Measurements from ENCODE around the gene KCNJ16.

KCNJ16 gene

DNA sequence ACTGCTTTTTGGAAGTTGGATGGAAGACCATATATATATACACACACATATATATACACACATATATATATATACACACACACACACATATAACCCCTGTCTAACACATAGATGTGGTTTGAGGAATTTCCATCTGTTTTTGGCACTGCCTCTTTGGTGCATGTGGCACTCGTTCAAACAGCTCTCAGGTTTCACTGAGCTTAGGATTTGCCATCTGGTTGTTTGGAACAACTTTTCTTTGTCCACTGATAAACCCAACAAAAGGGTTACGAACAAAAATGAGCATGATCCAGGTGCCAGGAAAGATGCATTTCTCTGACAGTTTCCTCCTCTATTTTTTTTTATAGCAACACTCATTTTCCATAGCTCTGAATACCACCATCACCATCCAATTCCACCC is 14.6 kb upstream of the KCNJ16 start:
- H2BK15ac ChIP-seq (ENCODE audit: low read length), result no peak overlapping the region
- no peaks in the 10 kb centered on the region for H3K79me1 ChIP-seq (ENCODE audit: low read depth, low read length)
- no peaks in the 10 kb centered on the region for H3K9me3 ChIP-seq (replicated peaks in 1 of 2; ENCODE audit: control insufficient read depth in 2 of 2, insufficient read depth in 1 of 2, low read depth in 1 of 2, low read length in 2 of 2)
- no peak overlapping the region for H2BK120ac ChIP-seq (ENCODE audit: low read depth, low read length)
- no peak overlapping the region for H2AFZ ChIP-seq (ENCODE audit: low read length)
- H4K8ac ChIP-seq (ENCODE audit: low read depth, low read length), result no peak overlapping the region
- H3K18ac ChIP-seq (ENCODE audit: low read length), result no peak overlapping the region
- DNase-seq (ENCODE audit: low spot score), result no peak
- no peaks in the 10 kb centered on the region for H3K4me1 ChIP-seq (ENCODE audit: control insufficient read depth in 2 of 2, insufficient read depth in 1 of 2, low read depth in 1 of 2, low read length in 2 of 2)
- H3K23ac ChIP-seq (ENCODE audit: low read depth, low read length, poor library complexity), result no peak overlapping the region
- H3K27me3 ChIP-seq (ENCODE audit: control insufficient read depth in 3 of 3, insufficient read depth in 3 of 3, low read depth in 1 of 3, low read length in 3 of 3), result no peaks in the 10 kb centered on the region
- WGBS, 2 donors (ENCODE audit: extremely low coverage in 2 of 2, insufficient read length in 2 of 2, insufficient replicate concordance in 1 of 2), result no CpG with 5 or more reads among the region's 2 CpGs
- H3K4me3 ChIP-seq (ENCODE audit: low read length in 2 of 2), result no peak overlapping the region
- H3K4ac ChIP-seq (ENCODE audit: low read length), result no peak overlapping the region
- H4K91ac ChIP-seq (ENCODE audit: low read depth, low read length, poor library complexity), result no peak overlapping the region
- H2AK5ac ChIP-seq (ENCODE audit: low read depth, low read length), result no peak overlapping the region
- no peak overlapping the region for H3K14ac ChIP-seq (ENCODE audit: low read length)
- H3K9ac ChIP-seq (ENCODE audit: low read depth, low read length, poor library complexity), result no peak overlapping the region
- no peak overlapping the region for H2BK12ac ChIP-seq (ENCODE audit: low read length)
- no peak overlapping the region for H3K27ac ChIP-seq (replicated peaks; ENCODE audit: low read length)
- H3K36me3 ChIP-seq (replicated peaks in 1 of 2; ENCODE audit: control insufficient read depth in 2 of 2, insufficient read depth in 2 of 2, low read length in 2 of 2), result no peaks in the 10 kb centered on the region
- no peak overlapping the region for H2BK5ac ChIP-seq (ENCODE audit: low read length)
- no peak overlapping the region for H3K4me2 ChIP-seq (ENCODE audit: insufficient read depth, low read length, poor library complexity, severe bottlenecking)

DNA sequence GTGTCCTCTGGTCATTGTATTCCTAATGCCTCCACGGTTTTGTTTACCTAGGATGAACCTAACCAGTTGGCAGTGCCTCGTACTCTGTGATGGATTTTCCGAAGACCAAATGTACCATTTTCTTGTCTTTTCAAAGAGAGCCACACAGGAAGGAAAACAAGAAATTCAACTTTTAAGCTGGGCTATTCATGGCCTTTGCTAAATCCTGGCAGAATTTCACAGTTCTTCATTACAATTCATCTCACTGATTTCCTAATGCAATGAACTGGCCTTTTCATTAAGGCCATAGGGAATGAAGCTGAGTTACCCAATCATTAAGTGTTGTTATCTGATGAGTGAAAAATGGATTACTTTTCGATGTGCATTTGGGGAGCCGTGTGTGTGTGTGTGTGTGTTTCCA is 7.9 kb upstream of the KCNJ16 start:
- Histone ChIP-seq H3K9ac (ENCODE audit: low read depth, low read length, poor library complexity) (no peak overlapping the region), H2BK5ac (ENCODE audit: low read length) (no peak overlapping the region)
- DNase-seq (ENCODE audit: low spot score), result no peak

GRCh38 chr17:70070305-70071027 is 4.6 kb upstream of the KCNJ16 start:
- H3K18ac ChIP-seq (ENCODE audit: low read length), result no peak overlapping the region
- no peak overlapping the region for H3K9ac ChIP-seq (ENCODE audit: low read depth, low read length, poor library complexity)
- no CpG with 5 or more reads among the region's 3 CpGs for WGBS, 2 donors (ENCODE audit: extremely low coverage in 2 of 2, insufficient read length in 2 of 2, insufficient replicate concordance in 1 of 2)
- no peak for DNase-seq (ENCODE audit: low spot score)
- H2AFZ ChIP-seq (ENCODE audit: low read length), result no peak overlapping the region
- H3K4me2 ChIP-seq (ENCODE audit: insufficient read depth, low read length, poor library complexity, severe bottlenecking), result no peak overlapping the region
- H3K27ac ChIP-seq (replicated peaks; ENCODE audit: low read length), result no peak overlapping the region
- H2BK12ac ChIP-seq (ENCODE audit: low read length), result no peak overlapping the region
- no peak overlapping the region for H4K8ac ChIP-seq (ENCODE audit: low read depth, low read length)
- no peak overlapping the region for H2BK5ac ChIP-seq (ENCODE audit: low read length)
- H3K79me1 ChIP-seq (ENCODE audit: low read depth, low read length), result no peaks in the 10 kb centered on the region
- H3K23ac ChIP-seq (ENCODE audit: low read depth, low read length, poor library complexity), result no peak overlapping the region
- no peak overlapping the region for H3K4me3 ChIP-seq (ENCODE audit: low read length in 2 of 2)
- no peak overlapping the region for H2BK15ac ChIP-seq (ENCODE audit: low read length)
- no peaks in the 10 kb centered on the region for H3K9me3 ChIP-seq (replicated peaks in 1 of 2; ENCODE audit: control insufficient read depth in 2 of 2, insufficient read depth in 1 of 2, low read depth in 1 of 2, low read length in 2 of 2)
- no peak overlapping the region for H2BK120ac ChIP-seq (ENCODE audit: low read depth, low read length)
- no peak overlapping the region for H4K91ac ChIP-seq (ENCODE audit: low read depth, low read length, poor library complexity)
- H3K4me1 ChIP-seq (ENCODE audit: control insufficient read depth in 2 of 2, insufficient read depth in 1 of 2, low read depth in 1 of 2, low read length in 2 of 2), result peaks cover 0 to 2% of the 10 kb centered on the region in 2 donors
- H3K27me3 ChIP-seq (ENCODE audit: control insufficient read depth in 3 of 3, insufficient read depth in 3 of 3, low read depth in 1 of 3, low read length in 3 of 3), result no peaks in the 10 kb centered on the region
- H3K14ac ChIP-seq (ENCODE audit: low read length), result no peak overlapping the region
- H3K4ac ChIP-seq (ENCODE audit: low read length), result no peak overlapping the region
- H2AK5ac ChIP-seq (ENCODE audit: low read depth, low read length), result no peak overlapping the region
- no peaks in the 10 kb centered on the region for H3K36me3 ChIP-seq (replicated peaks in 1 of 2; ENCODE audit: control insufficient read depth in 2 of 2, insufficient read depth in 2 of 2, low read length in 2 of 2)

More for the DNA sequence above, 7.9 kb upstream of the KCNJ16 start:
- Histone ChIP-seq H3K27ac (replicated peaks; ENCODE audit: low read length) (no peak overlapping the region), H3K14ac (ENCODE audit: low read length) (no peak overlapping the region), H3K27me3 (ENCODE audit: control insufficient read depth in 3 of 3, insufficient read depth in 3 of 3, low read depth in 1 of 3, low read length in 3 of 3) (no peaks in the 10 kb centered on the region), H4K91ac (ENCODE audit: low read depth, low read length, poor library complexity) (no peak overlapping the region), H2BK15ac (ENCODE audit: low read length) (no peak overlapping the region), H3K4me2 (ENCODE audit: insufficient read depth, low read length, poor library complexity, severe bottlenecking) (no peak overlapping the region), H2BK120ac (ENCODE audit: low read depth, low read length) (no peak overlapping the region), H3K36me3 (replicated peaks in 1 of 2; ENCODE audit: control insufficient read depth in 2 of 2, insufficient read depth in 2 of 2, low read length in 2 of 2) (no peaks in the 10 kb centered on the region), H2BK12ac (ENCODE audit: low read length) (no peak overlapping the region), H3K4ac (ENCODE audit: low read length) (no peak overlapping the region), H2AK5ac (ENCODE audit: low read depth, low read length) (no peak overlapping the region), H4K8ac (ENCODE audit: low read depth, low read length) (no peak overlapping the region), H3K9me3 (replicated peaks in 1 of 2; ENCODE audit: control insufficient read depth in 2 of 2, insufficient read depth in 1 of 2, low read depth in 1 of 2, low read length in 2 of 2) (no peaks in the 10 kb centered on the region), H3K4me1 (ENCODE audit: control insufficient read depth in 2 of 2, insufficient read depth in 1 of 2, low read depth in 1 of 2, low read length in 2 of 2) (no peaks in the 10 kb centered on the region), H3K23ac (ENCODE audit: low read depth, low read length, poor library complexity) (no peak overlapping the region), H3K18ac (ENCODE audit: low read length) (no peak overlapping the region), H3K79me1 (ENCODE audit: low read depth, low read length) (no peaks in the 10 kb centered on the region), H2AFZ (ENCODE audit: low read length) (no peak overlapping the region), H3K4me3 (ENCODE audit: low read length in 2 of 2) (no peak overlapping the region)
- no CpG with 5 or more reads among the region's 5 CpGs for WGBS, 2 donors (ENCODE audit: extremely low coverage in 2 of 2, insufficient read length in 2 of 2, insufficient replicate concordance in 1 of 2)

DNA sequence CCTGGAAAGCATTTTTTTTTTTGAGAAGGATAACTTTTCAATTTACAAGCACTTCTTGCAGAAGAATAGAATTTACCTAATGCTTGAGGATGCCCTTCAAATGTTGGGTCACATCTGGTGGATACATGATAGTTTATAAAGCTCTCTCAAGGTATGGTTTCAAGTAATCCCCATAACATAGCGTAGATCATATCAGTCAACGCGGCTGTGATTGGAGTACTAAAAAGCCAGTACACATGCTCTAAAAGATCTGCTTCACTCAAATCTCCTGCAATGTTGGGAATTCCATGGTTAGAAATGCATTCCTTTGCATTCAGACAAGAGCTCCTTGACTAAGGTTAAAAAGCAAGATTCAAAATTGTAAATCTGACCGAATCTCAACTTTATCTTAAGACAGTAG is 3.9 kb upstream of the KCNJ16 start:
- Histone ChIP-seq H3K27me3 (ENCODE audit: control insufficient read depth in 3 of 3, insufficient read depth in 3 of 3, low read depth in 1 of 3, low read length in 3 of 3) (no peaks in the 10 kb centered on the region), H2AFZ (ENCODE audit: low read length) (no peak overlapping the region), H3K4me3 (ENCODE audit: low read length in 2 of 2) (no peak overlapping the region), H2BK120ac (ENCODE audit: low read depth, low read length) (no peak overlapping the region), H4K8ac (ENCODE audit: low read depth, low read length) (no peak overlapping the region), H3K23ac (ENCODE audit: low read depth, low read length, poor library complexity) (no peak overlapping the region), H3K18ac (ENCODE audit: low read length) (no peak overlapping the region), H3K4me2 (ENCODE audit: insufficient read depth, low read length, poor library complexity, severe bottlenecking) (no peak overlapping the region), H3K36me3 (replicated peaks in 1 of 2; ENCODE audit: control insufficient read depth in 2 of 2, insufficient read depth in 2 of 2, low read length in 2 of 2) (no peaks in the 10 kb centered on the region), H3K4ac (ENCODE audit: low read length) (no peak overlapping the region), H3K4me1 (ENCODE audit: control insufficient read depth in 2 of 2, insufficient read depth in 1 of 2, low read depth in 1 of 2, low read length in 2 of 2) (peaks cover 0 to 2% of the 10 kb centered on the region in 2 donors), H4K91ac (ENCODE audit: low read depth, low read length, poor library complexity) (no peak overlapping the region), H3K14ac (ENCODE audit: low read length) (no peak overlapping the region), H3K27ac (replicated peaks; ENCODE audit: low read length) (no peak overlapping the region), H3K79me1 (ENCODE audit: low read depth, low read length) (no peaks in the 10 kb centered on the region), H3K9me3 (replicated peaks in 1 of 2; ENCODE audit: control insufficient read depth in 2 of 2, insufficient read depth in 1 of 2, low read depth in 1 of 2, low read length in 2 of 2) (no peaks in the 10 kb centered on the region), H3K9ac (ENCODE audit: low read depth, low read length, poor library complexity) (no peak overlapping the region), H2BK12ac (ENCODE audit: low read length) (no peak overlapping the region), H2AK5ac (ENCODE audit: low read depth, low read length) (no peak overlapping the region), H2BK15ac (ENCODE audit: low read length) (no peak overlapping the region), H2BK5ac (ENCODE audit: low read length) (no peak overlapping the region)
- DNase-seq (ENCODE audit: low spot score), result no peak
- no CpG with 5 or more reads among the region's 4 CpGs for WGBS, 2 donors (ENCODE audit: extremely low coverage in 2 of 2, insufficient read length in 2 of 2, insufficient replicate concordance in 1 of 2)
